Peyer's patch (tissue), 4 donors: Measurements from ENCODE around the gene SYNE1. TPM values are rescaled to one million over a fixed set of nuclear protein-coding genes. Genes with fewer than 3 reads are reported as not detected.
"Not testable (repeated sequence)": the region's sequence is repeated elsewhere in the genome, so short reads cannot be mapped to it uniquely, and the experiment has no call there.

ENCODE experiments used
- DNase-seq, 3 donors: peaks; one replicate each; pipeline ENCODE4 v3.0.0-alpha.2; 2017 to 2019
- H3K27ac ChIP-seq, 4 donors: fragments of 200-600 bp; sonication (generic); one replicate each; pipeline ENCODE4 v1.5.1; 2016 to 2019
- H3K27me3 ChIP-seq, 2 donors: fragments of 200-600 bp; sonication (generic); one replicate each; pipeline ENCODE4 v1.5.1; 2019
- H3K36me3 ChIP-seq, 3 donors: fragments of 200-600 bp; sonication (generic); one replicate each; pipeline ENCODE4 v1.5.1; 2016 to 2019
- H3K4me1 ChIP-seq, 4 donors: fragments of 200-600 bp; sonication (generic); one replicate each; pipeline ENCODE4 v1.5.1; 2016 to 2019
- H3K4me3 ChIP-seq, 4 donors: fragments of 200-600 bp; sonication (generic); 1 replicate in 3 of 4; 2 replicates in 1 of 4; pipeline ENCODE4 v1.5.1; 2016 to 2019; ENCODE audit warnings: mild to moderate bottlenecking in 1 of 4
- H3K9me3 ChIP-seq, 4 donors: fragments of 200-600 bp; sonication (generic); one replicate each; pipeline ENCODE4 v1.5.1; 2016 to 2019; ENCODE audit warnings: mild to moderate bottlenecking in 1 of 4
- POLR2A ChIP-seq, 2 donors: fragments of 450-650 bp; IDR thresholded peaks; one replicate each; pipeline ENCODE4 v1.5.1; 2017; ENCODE audit warnings: antibody characterized with exemption in 2 of 2, mild to moderate bottlenecking in 2 of 2, moderate library complexity in 2 of 2
- total RNA-seq, 4 donors: library from RNA; depleted of rRNA; stranded (reverse); fragments of >200 nt; gene quantifications; one replicate each; pipeline ENCODE4 v1.1.0, GENCODE V29; 2016
- TF ChIP-seq, protein P1 (sequence below), 6 experiments: fragments of 450-650 bp in 4 of 6; fragments of 200-600 bp in 2 of 6; sonication (generic) in 1 of 6; IDR thresholded peaks; one replicate each; pipeline ENCODE4 v1.5.1; 2017 to 2019; ENCODE audit warnings: antibody characterized with exemption in 6 of 6, mild to moderate bottlenecking in 3 of 6, moderate library complexity in 1 of 6

SYNE1 gene
- total RNA-seq, 4 donors from 2014 or later, result 23.1 to 245 (median 34.8) TPM

GRCh38 chr6:152571943-152572337, 65.2 kb downstream of the SYNE1 start:
- no peak for TF ChIP-seq POLR2A (IDR thresholded peaks at IDR 0.05)
- TF ChIP-seq, protein P1, sequence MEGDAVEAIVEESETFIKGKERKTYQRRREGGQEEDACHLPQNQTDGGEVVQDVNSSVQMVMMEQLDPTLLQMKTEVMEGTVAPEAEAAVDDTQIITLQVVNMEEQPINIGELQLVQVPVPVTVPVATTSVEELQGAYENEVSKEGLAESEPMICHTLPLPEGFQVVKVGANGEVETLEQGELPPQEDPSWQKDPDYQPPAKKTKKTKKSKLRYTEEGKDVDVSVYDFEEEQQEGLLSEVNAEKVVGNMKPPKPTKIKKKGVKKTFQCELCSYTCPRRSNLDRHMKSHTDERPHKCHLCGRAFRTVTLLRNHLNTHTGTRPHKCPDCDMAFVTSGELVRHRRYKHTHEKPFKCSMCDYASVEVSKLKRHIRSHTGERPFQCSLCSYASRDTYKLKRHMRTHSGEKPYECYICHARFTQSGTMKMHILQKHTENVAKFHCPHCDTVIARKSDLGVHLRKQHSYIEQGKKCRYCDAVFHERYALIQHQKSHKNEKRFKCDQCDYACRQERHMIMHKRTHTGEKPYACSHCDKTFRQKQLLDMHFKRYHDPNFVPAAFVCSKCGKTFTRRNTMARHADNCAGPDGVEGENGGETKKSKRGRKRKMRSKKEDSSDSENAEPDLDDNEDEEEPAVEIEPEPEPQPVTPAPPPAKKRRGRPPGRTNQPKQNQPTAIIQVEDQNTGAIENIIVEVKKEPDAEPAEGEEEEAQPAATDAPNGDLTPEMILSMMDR (IDR thresholded peaks at IDR 0.05), result no peak
- Histone ChIP-seq H3K4me1 (no peaks in the 10 kb centered on the region), H3K27ac (no peak overlapping the region), H3K4me3 (no peak overlapping the region), H3K36me3 (no peaks in the 10 kb centered on the region), H3K9me3 (no peaks in the 10 kb centered on the region), H3K27me3 (no peaks in the 10 kb centered on the region)
- DNase-seq, result no peak

DNA sequence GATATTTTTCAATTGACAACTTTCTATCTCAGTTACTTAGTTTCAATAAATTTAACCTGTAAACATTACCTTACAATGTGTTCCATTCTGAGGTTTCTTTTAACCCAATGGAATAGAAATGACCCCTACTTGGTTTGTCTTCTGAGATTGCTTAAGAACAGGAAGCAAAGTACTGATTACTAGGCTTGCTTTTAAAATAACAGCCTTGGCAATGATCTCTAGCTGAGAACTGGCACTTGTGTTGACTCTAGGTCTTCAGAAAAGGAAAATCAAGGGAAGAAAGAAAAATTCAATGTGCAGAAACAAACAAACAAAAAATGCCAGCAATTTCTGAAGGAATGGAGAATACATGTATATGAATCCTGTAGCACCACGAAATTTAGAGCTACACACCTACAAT, 66.1 kb downstream of the SYNE1 start:
- DNase-seq, result no peak
- Histone ChIP-seq H3K27me3 (no peaks in the 10 kb centered on the region), H3K36me3 (no peaks in the 10 kb centered on the region), H3K4me1 (no peaks in the 10 kb centered on the region), H3K4me3 (no peak overlapping the region), H3K27ac (no peak overlapping the region), H3K9me3 (no peaks in the 10 kb centered on the region)
- TF ChIP-seq POLR2A (IDR thresholded peaks at IDR 0.05), result no peak

- TF ChIP-seq, protein P1 (IDR thresholded peaks at IDR 0.05), result no peak
- TF ChIP-seq POLR2A (IDR thresholded peaks at IDR 0.05), result no peak
- H3K27me3 ChIP-seq, result no peaks in the 10 kb centered on the region
These were observed 70.9 kb downstream of the SYNE1 start for GRCh38 chr6:152566103-152566875.

DNA sequence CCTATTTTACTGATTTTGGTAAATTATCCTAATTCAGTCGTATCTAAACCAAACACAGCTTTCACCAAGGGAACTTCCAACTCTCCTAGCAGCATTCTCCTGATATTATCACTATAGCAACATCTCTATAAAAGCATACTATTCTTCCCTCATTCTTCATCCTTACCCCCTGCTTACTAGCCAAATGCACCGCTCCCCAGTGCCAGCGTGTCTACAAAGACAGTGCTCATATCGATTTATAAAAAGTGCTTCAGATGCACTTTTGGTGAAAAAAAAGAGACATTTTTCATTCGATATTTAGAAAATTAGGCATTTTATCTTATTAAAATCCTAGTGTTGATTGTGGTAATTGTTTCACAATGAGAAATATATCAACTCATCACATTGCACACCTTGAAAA, 74.0 kb downstream of the SYNE1 start:
- no peaks in the 10 kb centered on the region for H3K27me3 ChIP-seq
- no peak overlapping the region for H3K27ac ChIP-seq
- H3K4me3 ChIP-seq, result no peak overlapping the region
- TF ChIP-seq, protein P1 (IDR thresholded peaks at IDR 0.05), result no peak
- TF ChIP-seq POLR2A (IDR thresholded peaks at IDR 0.05), result no peak
- no peaks in the 10 kb centered on the region for H3K9me3 ChIP-seq
- H3K4me1 ChIP-seq, result no peaks in the 10 kb centered on the region
- no peaks in the 10 kb centered on the region for H3K36me3 ChIP-seq
- no peak for DNase-seq

More at GRCh38 chr6:152566103-152566875, 70.9 kb downstream of the SYNE1 start:
- no peak overlapping the region for H3K27ac ChIP-seq
- H3K36me3 ChIP-seq, result no peaks in the 10 kb centered on the region
- H3K9me3 ChIP-seq, result no peaks in the 10 kb centered on the region
- no peak for DNase-seq
- H3K4me3 ChIP-seq, result no peak overlapping the region
- no peaks in the 10 kb centered on the region for H3K4me1 ChIP-seq

DNA sequence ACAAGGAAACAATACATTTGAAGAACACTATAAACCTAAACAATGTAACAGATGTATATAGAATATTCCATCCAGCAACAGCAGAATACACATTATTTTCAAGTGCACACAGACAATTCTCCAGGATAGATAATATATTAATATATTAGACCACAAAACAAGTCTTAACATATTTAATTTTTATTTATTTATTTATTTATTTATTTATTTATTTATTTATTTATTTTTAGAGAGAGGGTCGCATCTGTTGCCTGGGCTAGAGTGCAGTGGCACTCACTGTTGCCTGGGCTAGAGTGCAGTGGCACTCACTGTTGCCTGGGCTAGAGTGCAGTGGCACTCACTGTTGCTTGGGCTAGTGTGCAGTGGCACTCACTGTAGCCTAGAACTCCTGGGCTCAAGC, 78.4 kb downstream of the SYNE1 start:
- H3K27ac ChIP-seq, result not testable (repeated sequence)

DNA sequence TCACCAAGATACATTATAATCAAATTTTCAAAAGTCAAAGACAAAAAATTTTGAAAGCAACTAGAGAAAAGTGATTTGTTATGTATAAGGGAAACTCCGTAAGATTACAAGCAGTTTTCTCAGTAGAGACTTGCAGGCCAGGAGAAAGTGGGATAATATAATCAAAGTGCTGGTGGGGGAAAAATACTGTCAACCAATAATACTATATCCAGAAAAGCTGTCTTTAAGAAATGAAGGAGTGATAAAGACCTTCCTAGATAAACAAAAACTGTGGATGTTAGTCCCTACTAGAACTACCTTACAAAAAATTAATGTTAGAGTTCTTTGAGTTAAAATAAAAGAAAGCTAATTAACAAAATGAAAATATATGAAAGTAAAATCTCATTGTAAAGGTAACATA, 79.7 kb downstream of the SYNE1 start:
- no peak for TF ChIP-seq POLR2A (IDR thresholded peaks at IDR 0.05)
- TF ChIP-seq, protein P1 (IDR thresholded peaks at IDR 0.05), result no peak

More for the DNA sequence above, 78.4 kb downstream of the SYNE1 start:
- not testable (repeated sequence) for H3K4me1 ChIP-seq, H3K9me3 ChIP-seq, H3K4me3 ChIP-seq, H3K36me3 ChIP-seq, H3K27me3 ChIP-seq, DNase-seq

More for the DNA sequence above, 79.7 kb downstream of the SYNE1 start:
- DNase-seq, result no peak
- Histone ChIP-seq H3K4me3 (no peak overlapping the region), H3K4me1 (no peaks in the 10 kb centered on the region), H3K27ac (no peak overlapping the region), H3K9me3 (peaks cover 0 to 6% (median 0%) of the 10 kb centered on the region in 4 donors), H3K36me3 (no peaks in the 10 kb centered on the region), H3K27me3 (no peaks in the 10 kb centered on the region)
